Naive B cell (primary cell): Measurements from ENCODE around the gene CHORDC1. TPM values are rescaled to one million over a fixed set of nuclear protein-coding genes. Genes with fewer than 3 reads are reported as not detected.
"Not testable (repeated sequence)": the region's sequence is repeated elsewhere in the genome, so short reads cannot be mapped to it uniquely, and the experiment has no call there.

Source experiments
- ATAC-seq, 2 donors: fragments of 150-1000 bp; cut with Tn5 transposase; 2 replicates each; pipeline ENCODE4 v1.10.0; 2021; ENCODE audit warnings: low read depth in 2 of 2, mild to moderate bottlenecking in 2 of 2, moderate library complexity in 2 of 2
- DNase-seq: peaks from one replicate; pipeline ENCODE4 v3.0.0; 2022
- H3K27ac Mint-ChIP-seq, 6 donors: one replicate each; pipeline ENCODE4 v1.8.0; 2020 to 2022; ENCODE audit warnings: mild to moderate bottlenecking in 6 of 6, mixed read lengths in 6 of 6, moderate library complexity in 5 of 6, inconsistent platforms in 2 of 6
- H3K27me3 Mint-ChIP-seq, 3 donors: one replicate each; pipeline ENCODE4 v1.8.0; 2021 to 2022; ENCODE audit warnings: mixed read lengths in 3 of 3, mild to moderate bottlenecking in 1 of 3
- H3K36me3 Mint-ChIP-seq, 2 donors: one replicate each; pipeline ENCODE4 v1.8.0; 2020 to 2022; ENCODE audit warnings: mixed read lengths in 2 of 2, inconsistent platforms in 1 of 2, mild to moderate bottlenecking in 1 of 2
- H3K4me1 Mint-ChIP-seq, 3 donors: one replicate each; pipeline ENCODE4 v1.8.0; 2020 to 2022; ENCODE audit warnings: mixed read lengths in 3 of 3, inconsistent platforms in 1 of 3, mild to moderate bottlenecking in 1 of 3, moderate library complexity in 1 of 3
- H3K4me3 Mint-ChIP-seq, 8 donors: one replicate each; pipeline ENCODE4 v1.8.0; 2020 to 2022; ENCODE audit warnings: mild to moderate bottlenecking in 8 of 8, mixed read lengths in 8 of 8, moderate library complexity in 8 of 8, inconsistent platforms in 2 of 8
- H3K9me3 Mint-ChIP-seq, 7 donors: one replicate each; pipeline ENCODE4 v1.8.0; 2020 to 2022; ENCODE audit warnings: mixed read lengths in 7 of 7, mild to moderate bottlenecking in 5 of 7, inconsistent platforms in 2 of 7, moderate library complexity in 1 of 7
- polyA plus RNA-seq, 6 donors: library from polyadenylated mRNA; unstranded; fragments of 300-500 nt; fragmentation: Illumina TruSeq; gene quantifications; one replicate each; pipeline ENCODE4 v1.2.3, GENCODE V29; 2021; ENCODE audit warnings: low read depth in 6 of 6

Gene CHORDC1
- polyA plus RNA-seq, 6 donors from 2014 or later: 19.1 to 35.2 (median 20.6) TPM

- no peaks in the 10 kb centered on the region for H3K27me3 Mint-ChIP-seq
- no peak overlapping the region for H3K4me3 Mint-ChIP-seq
- peaks cover 14% of the 10 kb centered on the region in 2 donors for H3K36me3 Mint-ChIP-seq
- ATAC-seq: peak in 1 of 2 donors; percentile 33
- H3K9me3 Mint-ChIP-seq: no peaks in the 10 kb centered on the region
- peak; percentile 43 for DNase-seq
- H3K27ac Mint-ChIP-seq: peak overlapping the region in 4 of 6 donors; percentile 10 to 88 (median 44)
- peaks cover 0 to 4% (median 0%) of the 10 kb centered on the region in 3 donors for H3K4me1 Mint-ChIP-seq
These were observed 17.8 kb downstream of the CHORDC1 start for GRCh38 chr11:90204832-90205646.

GRCh38 chr11:90204407-90204806, 18.4 kb downstream of the CHORDC1 start:
- H3K27ac Mint-ChIP-seq: peak overlapping the region in 2 of 6 donors; percentile 47 to 61
- peaks cover 0 to 4% (median 0%) of the 10 kb centered on the region in 3 donors for H3K4me1 Mint-ChIP-seq

GRCh38 chr11:90202342-90202741, 20.5 kb downstream of the CHORDC1 start:
- Mint-ChIP-seq H3K4me3 (no peak overlapping the region), H3K4me1 (peaks cover 0 to 4% (median 0%) of the 10 kb centered on the region in 3 donors), H3K36me3 (peaks cover 7 to 19% of the 10 kb centered on the region in 2 donors), H3K9me3 (no peaks in the 10 kb centered on the region), H3K27me3 (no peaks in the 10 kb centered on the region), H3K27ac (peak overlapping the region in 1 of 6 donors; percentile 77)
- ATAC-seq (no peak), DNase-seq (no peak)

More at GRCh38 chr11:90204407-90204806, 18.4 kb downstream of the CHORDC1 start:
- H3K27me3 Mint-ChIP-seq: no peaks in the 10 kb centered on the region
- no peak for DNase-seq
- peaks cover 7 to 14% of the 10 kb centered on the region in 2 donors for H3K36me3 Mint-ChIP-seq
- H3K9me3 Mint-ChIP-seq: no peaks in the 10 kb centered on the region
- no peak for ATAC-seq
- no peak overlapping the region for H3K4me3 Mint-ChIP-seq

GRCh38 chr11:90197377-90197776, 25.5 kb downstream of the CHORDC1 start:
- peaks cover 5 to 13% of the 10 kb centered on the region in 2 donors for H3K36me3 Mint-ChIP-seq
- H3K27ac Mint-ChIP-seq: no peak overlapping the region
- no peaks in the 10 kb centered on the region for H3K27me3 Mint-ChIP-seq
- no peak for DNase-seq
- H3K9me3 Mint-ChIP-seq: no peaks in the 10 kb centered on the region
- no peaks in the 10 kb centered on the region for H3K4me1 Mint-ChIP-seq
- no peak for ATAC-seq
- H3K4me3 Mint-ChIP-seq: no peak overlapping the region

GRCh38 chr11:90192869-90193582, 29.8 kb downstream of the CHORDC1 start:
- Mint-ChIP-seq H3K27ac (peak overlapping the region in 1 of 6 donors; percentile 16), H3K27me3 (no peaks in the 10 kb centered on the region), H3K4me3 (no peak overlapping the region), H3K4me1 (no peaks in the 10 kb centered on the region), H3K9me3 (no peaks in the 10 kb centered on the region), H3K36me3 (no peaks in the 10 kb centered on the region)
- DNase-seq (no peak), ATAC-seq (no peak)

- DNase-seq: no peak
- Mint-ChIP-seq H3K36me3 (no peaks in the 10 kb centered on the region), H3K27ac (no peak overlapping the region), H3K4me1 (no peaks in the 10 kb centered on the region), H3K4me3 (no peak overlapping the region), H3K9me3 (no peaks in the 10 kb centered on the region), H3K27me3 (no peaks in the 10 kb centered on the region)
- ATAC-seq: no peak
These were observed 33.8 kb downstream of the CHORDC1 start for GRCh38 chr11:90189011-90189410.

- ATAC-seq: no peak
- H3K27ac Mint-ChIP-seq: no peak overlapping the region
These were observed 35.0 kb downstream of the CHORDC1 start for GRCh38 chr11:90187839-90188238.

GRCh38 chr11:90179923-90180322, 42.9 kb downstream of the CHORDC1 start:
- H3K27ac Mint-ChIP-seq: no peak overlapping the region
- H3K9me3 Mint-ChIP-seq: no peaks in the 10 kb centered on the region

More at GRCh38 chr11:90187839-90188238, 35.0 kb downstream of the CHORDC1 start:
- Mint-ChIP-seq H3K4me1 (no peaks in the 10 kb centered on the region), H3K9me3 (no peaks in the 10 kb centered on the region), H3K27me3 (no peaks in the 10 kb centered on the region), H3K4me3 (no peak overlapping the region), H3K36me3 (no peaks in the 10 kb centered on the region)
- DNase-seq: no peak

GRCh38 chr11:90178751-90179150, 44.1 kb downstream of the CHORDC1 start:
- no peak overlapping the region for H3K4me3 Mint-ChIP-seq
- H3K4me1 Mint-ChIP-seq: no peaks in the 10 kb centered on the region
- H3K27ac Mint-ChIP-seq: no peak overlapping the region
- ATAC-seq (no peak), DNase-seq (no peak)
- H3K27me3 Mint-ChIP-seq: no peaks in the 10 kb centered on the region
- no peaks in the 10 kb centered on the region for H3K9me3 Mint-ChIP-seq
- H3K36me3 Mint-ChIP-seq: no peaks in the 10 kb centered on the region

More at GRCh38 chr11:90179923-90180322, 42.9 kb downstream of the CHORDC1 start:
- H3K27me3 Mint-ChIP-seq: no peaks in the 10 kb centered on the region
- H3K4me3 Mint-ChIP-seq: no peak overlapping the region
- H3K4me1 Mint-ChIP-seq: no peaks in the 10 kb centered on the region
- DNase-seq (no peak), ATAC-seq (no peak)
- H3K36me3 Mint-ChIP-seq: no peaks in the 10 kb centered on the region

GRCh38 chr11:90176069-90176468, 46.8 kb downstream of the CHORDC1 start:
- Mint-ChIP-seq H3K27ac (peak overlapping the region in 1 of 6 donors; percentile 24), H3K9me3 (no peaks in the 10 kb centered on the region), H3K36me3 (no peaks in the 10 kb centered on the region), H3K4me3 (no peak overlapping the region), H3K27me3 (peaks cover 0 to 9% (median 8%) of the 10 kb centered on the region in 3 donors), H3K4me1 (no peaks in the 10 kb centered on the region)
- DNase-seq: no peak
- ATAC-seq: no peak

- no peak overlapping the region for H3K4me3 Mint-ChIP-seq
- H3K4me1 Mint-ChIP-seq: no peaks in the 10 kb centered on the region
- DNase-seq: no peak
- ATAC-seq: no peak
- H3K27ac Mint-ChIP-seq: no peak overlapping the region
- no peaks in the 10 kb centered on the region for H3K36me3 Mint-ChIP-seq
- no peaks in the 10 kb centered on the region for H3K9me3 Mint-ChIP-seq
- H3K27me3 Mint-ChIP-seq: peaks cover 0 to 16% (median 11%) of the 10 kb centered on the region in 3 donors
These were observed 51.5 kb downstream of the CHORDC1 start for GRCh38 chr11:90171359-90171758.

- Mint-ChIP-seq H3K27me3 (peaks cover 4 to 16% (median 11%) of the 10 kb centered on the region in 3 donors), H3K9me3 (peaks cover 0 to 5% (median 2%) of the 10 kb centered on the region in 7 donors), H3K27ac (no peak overlapping the region), H3K4me3 (no peak overlapping the region), H3K36me3 (no peaks in the 10 kb centered on the region), H3K4me1 (no peaks in the 10 kb centered on the region)
- ATAC-seq: no peak
- no peak for DNase-seq
These were observed 54.3 kb downstream of the CHORDC1 start for GRCh38 chr11:90168571-90168970.

GRCh38 chr11:90167704-90168103, 55.1 kb downstream of the CHORDC1 start:
- H3K9me3 Mint-ChIP-seq, H3K4me1 Mint-ChIP-seq, H3K36me3 Mint-ChIP-seq, ATAC-seq, H3K4me3 Mint-ChIP-seq, H3K27ac Mint-ChIP-seq, DNase-seq: not testable (repeated sequence)
- peaks cover 4 to 16% (median 11%) of the 10 kb centered on the region in 3 donors for H3K27me3 Mint-ChIP-seq
